ENCODE results near the gene GNB1.

GNB1 gene

DNA sequence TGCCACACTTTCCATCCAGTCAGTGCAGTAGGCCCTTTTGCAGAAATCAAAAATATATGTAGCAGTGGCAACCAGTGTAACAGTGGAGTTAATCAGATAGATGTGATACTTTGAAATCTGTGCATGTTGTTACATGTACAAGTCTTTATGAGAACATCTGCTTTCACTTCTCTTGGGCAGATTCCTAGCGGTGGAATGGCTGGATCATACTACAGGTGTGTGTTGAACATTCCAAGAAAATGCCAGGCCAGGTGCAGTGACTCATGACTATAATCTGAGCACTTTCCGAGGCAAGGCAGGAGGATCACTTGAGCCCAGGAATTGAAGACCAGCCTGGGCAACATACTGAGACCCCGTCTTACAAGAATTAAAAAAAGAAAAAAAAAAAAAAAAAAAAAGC is 55.3 kb downstream of the GNB1 start:
- FAIRE-seq = no peak
- no peak for DNase-seq (ENCODE audit: extremely low spot score, insufficient read length, low read depth)

DNA sequence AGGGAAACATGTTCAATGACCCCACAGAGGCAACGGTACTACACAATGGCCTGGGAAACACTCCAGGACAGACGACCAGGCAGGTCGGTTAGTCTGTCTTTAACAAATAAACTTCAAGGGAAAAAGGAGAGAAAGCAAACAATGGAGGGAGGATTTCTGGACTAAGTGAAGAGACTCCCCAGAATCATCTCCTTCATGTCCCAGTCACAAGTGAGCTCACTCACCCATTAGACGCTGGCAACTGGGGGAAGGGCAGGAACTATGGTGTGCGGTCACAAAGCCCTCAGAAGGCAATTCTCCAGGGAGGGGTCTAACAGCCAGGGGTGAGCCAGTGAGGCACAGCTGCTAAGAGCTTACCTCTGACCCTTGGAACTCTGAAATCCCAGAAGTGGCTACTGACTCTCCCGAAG is 57.0 kb downstream of the GNB1 start:
- peak; percentile 80 for FAIRE-seq
- DNase-seq (ENCODE audit: extremely low spot score, insufficient read length, low read depth) = peak; percentile 37

DNA sequence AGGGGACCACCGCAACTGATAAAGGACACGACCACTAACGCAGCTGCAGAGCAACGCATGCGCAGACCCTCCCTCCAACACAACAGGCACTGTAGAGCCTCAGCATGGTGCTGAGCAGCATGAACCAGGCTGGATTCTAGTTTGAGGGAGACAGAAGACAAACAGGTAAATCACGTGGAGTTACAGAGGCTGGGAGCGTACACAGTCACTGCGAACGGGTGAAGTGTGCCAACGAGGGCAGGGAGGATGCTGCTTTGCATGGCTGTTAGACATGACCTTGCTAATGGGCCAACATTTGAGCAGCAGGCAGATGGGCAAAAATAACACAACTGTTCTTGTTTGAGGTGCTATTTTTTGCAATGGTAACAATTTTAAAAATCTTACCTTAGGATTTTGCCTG is 57.4 kb downstream of the GNB1 start:
- DNase-seq (ENCODE audit: extremely low spot score, insufficient read length, low read depth) (no peak), FAIRE-seq (peak; percentile 53)

DNA sequence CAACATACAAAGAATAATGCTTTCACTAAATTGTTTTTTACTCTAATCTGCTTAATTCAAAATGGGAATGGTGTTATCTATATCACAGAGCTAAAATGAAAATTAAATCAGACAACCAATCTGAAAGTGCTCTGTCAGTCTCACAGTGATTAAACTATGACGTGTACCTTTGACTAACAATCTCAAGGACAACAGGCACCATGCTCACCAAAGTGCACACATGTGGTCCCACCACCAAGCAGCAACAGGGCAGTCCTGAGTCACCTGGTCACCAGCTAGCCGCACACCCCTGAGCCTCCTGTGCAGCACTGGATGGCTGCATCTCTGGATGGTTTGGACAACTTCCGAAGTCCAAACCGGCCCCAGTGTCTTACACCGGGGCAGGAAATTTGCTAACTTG is 58.1 kb downstream of the GNB1 start:
- DNase-seq (ENCODE audit: extremely low spot score, insufficient read length, low read depth) = no peak
- no peak for FAIRE-seq

DNA sequence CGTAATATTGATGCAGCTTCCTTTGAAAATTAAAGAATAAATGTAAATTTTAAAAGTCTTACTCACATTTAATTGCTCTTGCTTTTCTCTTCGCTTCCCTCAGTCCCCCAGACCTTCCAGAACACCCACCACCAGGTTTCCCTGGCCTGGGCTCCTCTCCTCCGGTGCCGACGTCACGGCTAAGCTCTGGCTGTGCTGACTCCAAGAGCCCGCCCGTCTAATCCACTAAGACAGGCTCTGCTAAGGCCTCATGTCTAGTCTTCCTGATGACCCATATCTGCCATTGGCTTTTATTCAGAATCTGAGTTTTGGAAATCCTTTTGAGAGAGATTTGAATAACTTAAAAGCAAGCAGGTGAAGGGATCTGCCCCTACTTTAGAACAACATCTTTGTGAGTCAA is 58.7 kb downstream of the GNB1 start:
- no peak for FAIRE-seq
- no peak for DNase-seq (ENCODE audit: extremely low spot score, insufficient read length, low read depth)

DNA sequence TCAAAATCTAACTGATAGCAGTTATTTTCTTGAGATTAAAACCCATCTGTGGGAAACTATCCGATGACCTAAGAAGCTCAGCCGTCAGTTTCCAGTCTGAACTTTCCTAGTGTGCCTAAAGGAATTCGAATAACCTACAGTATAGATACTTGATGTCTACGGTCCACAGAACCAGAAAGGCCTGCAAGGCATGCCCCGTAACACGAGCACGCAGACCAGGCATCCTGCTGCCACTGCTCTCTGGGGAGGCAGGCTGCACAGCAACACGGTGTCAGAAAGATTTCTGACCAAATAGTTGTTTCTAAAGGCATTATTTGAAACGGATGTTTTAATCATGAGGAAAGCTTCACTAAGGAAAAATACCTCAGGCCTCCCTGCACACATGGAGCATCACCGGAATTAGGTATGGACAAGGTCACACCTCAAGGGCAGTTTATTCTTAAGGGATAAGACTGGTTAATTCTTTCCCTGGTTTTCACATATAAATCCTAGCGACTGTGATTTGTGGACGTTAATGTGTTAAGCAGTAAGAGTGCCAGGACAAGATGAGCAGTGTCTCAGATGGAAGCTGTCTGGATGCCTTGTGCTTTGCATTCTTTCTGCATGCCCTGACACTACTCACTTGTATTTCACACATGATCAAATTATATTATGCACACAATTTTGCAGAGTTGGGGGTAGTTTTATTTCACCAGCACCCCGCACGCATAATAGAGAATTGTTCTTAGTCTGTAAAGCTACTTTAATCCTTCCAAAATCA is 63.6 kb downstream of the GNB1 start:
- DNase-seq (ENCODE audit: extremely low spot score, insufficient read length, low read depth) (no peak), FAIRE-seq (no peak)

DNA sequence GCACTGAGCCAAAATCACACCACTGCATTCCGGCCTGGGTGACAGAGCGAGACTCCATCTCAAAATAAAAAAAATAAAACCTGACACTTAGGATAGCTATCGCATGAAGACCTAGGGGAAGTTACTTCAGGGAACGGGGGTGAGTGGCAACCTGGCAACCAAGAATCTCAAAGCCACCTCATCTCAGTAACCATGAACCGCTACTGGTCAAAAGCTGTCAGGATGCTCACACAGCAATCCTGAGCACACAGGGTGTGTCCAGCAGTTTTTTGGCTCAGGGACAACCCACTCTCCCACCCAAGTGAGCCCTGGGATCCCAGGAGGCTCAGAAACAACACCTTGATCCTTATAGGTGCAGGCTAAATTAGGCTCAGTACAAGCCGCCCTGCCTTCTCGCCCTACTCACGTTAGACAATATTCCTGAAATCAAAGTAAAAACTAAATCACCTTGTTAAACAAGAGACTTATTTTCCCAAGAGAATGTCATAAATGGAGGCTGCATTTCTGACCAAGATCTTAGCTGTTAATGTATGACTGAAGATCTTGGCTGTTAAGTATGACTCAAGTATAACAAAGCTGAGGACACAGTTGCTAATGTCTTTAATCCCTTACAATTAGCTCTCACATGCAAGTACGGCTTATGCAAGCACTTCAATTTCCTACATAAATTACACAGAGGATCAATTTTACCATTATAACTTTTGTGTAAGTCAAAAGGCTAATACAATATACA is 64.4 kb downstream of the GNB1 start:
- no peak for DNase-seq (ENCODE audit: extremely low spot score, insufficient read length, low read depth)
- FAIRE-seq = no peak

DNA sequence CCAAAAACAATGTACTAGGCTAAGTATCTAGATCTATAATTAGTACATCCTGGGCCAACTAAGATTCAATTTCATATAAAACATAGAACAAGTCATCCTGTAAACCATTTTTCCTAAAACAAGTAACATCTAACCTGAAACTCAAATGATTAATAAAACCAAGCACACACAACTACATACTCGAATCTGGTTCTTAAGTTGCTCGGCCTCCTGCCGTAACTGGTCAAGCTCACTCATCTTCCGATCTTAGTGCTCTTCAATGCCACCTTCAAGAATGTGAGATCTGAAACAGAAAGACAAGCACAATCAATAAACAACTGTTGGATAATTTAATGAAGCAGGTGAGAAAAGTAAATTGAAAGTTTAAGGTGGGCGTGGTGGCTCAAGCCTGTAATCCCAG is 65.7 kb downstream of the GNB1 start:
- FAIRE-seq (peak; percentile 38), DNase-seq (ENCODE audit: extremely low spot score, insufficient read length, low read depth) (no peak)

DNA sequence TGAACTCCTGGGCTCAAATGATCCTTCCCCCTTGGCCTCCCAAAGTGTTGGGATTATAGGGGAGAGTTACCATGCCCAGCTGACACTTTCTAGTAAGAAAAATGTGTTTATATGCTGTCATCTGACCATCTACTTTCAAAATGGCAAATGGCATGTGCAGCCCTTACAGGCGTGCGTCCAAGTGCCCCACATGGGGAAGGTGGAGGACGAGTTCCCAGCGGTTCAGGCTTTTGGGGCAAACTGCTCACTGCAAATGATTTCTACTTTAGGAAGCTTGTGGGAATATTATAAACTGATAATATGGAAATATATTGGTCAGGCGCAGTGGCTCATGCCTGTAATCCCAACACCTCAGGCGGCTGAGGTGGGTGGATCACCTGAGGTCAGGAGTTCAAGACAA is 71.1 kb downstream of the GNB1 start:
- DNase-seq (ENCODE audit: extremely low spot score, insufficient read length, low read depth) (no peak), FAIRE-seq (no peak)

DNA sequence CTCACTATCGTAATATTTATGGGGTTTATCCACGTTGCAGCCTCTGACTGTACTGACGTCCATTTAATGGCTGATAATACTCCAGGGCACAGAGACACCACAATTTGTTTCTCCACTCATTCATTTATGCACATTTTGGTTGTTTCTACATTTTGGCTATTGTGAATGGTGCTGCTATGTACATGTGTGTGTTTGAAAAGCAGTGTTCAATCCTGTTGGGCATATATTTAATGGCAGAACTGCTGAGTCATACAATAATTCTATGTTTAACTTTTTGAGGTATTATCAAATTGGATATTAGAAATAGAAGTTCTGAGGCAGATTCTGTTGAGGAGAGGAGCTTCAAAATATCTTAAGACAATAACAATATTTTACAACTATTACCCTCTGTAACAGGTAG is 73.7 kb downstream of the GNB1 start:
- FAIRE-seq (no peak), DNase-seq (ENCODE audit: extremely low spot score, insufficient read length, low read depth) (no peak)

DNA sequence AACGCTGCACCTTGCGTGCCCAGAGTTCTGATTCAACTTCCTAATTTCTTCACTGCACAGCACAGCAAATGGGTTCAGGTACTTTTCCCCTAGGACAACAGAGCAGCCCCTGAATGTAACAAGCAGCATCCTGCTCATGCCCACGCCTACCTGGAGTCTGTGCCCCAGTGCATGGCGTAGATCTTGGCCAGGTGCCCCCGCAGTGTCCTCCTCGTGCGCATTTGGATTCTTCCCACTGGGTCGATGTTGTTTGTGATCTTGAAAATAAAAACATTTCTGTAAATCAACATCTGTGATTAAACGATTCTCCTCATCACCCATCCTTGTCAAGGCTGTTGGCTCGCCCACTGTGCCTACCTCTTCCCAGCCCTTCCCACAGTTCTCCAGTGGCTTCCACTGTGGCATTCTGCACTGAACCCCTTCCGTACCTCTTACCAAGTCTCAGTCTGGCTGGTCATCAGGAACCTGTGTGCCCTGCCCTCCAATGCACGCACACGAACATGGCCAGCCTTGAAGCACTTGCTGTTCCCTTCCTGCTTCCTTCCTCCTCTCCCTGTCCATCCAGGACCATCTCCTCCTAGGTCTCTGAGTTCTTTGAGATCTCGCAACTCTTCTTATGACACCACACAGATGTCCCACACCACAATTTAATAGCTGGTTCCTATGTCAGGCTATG is 75.1 kb downstream of the GNB1 start:
- FAIRE-seq (no peak), DNase-seq (ENCODE audit: extremely low spot score, insufficient read length, low read depth) (no peak)

DNA sequence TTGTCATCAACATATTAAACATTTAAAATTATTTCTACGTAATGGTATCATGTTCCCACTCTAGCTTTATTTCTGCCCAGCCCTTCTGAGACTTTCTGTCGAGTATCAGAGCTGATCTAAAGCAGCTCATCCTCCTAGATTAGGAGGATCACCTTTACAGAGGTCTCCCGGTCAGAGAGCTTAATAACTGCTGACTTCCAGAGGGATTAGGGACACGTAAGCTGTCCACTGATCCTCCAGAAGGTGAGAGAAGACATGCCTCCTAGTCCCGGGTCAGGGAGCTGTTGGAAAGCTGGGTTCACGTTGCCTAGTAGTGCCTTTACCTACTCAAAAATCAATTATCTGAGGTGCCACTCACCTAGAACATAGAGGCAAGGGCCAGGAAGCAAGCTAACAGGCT is 81.4 kb downstream of the GNB1 start:
- FAIRE-seq (no peak), DNase-seq (ENCODE audit: extremely low spot score, insufficient read length, low read depth) (no peak)

DNA sequence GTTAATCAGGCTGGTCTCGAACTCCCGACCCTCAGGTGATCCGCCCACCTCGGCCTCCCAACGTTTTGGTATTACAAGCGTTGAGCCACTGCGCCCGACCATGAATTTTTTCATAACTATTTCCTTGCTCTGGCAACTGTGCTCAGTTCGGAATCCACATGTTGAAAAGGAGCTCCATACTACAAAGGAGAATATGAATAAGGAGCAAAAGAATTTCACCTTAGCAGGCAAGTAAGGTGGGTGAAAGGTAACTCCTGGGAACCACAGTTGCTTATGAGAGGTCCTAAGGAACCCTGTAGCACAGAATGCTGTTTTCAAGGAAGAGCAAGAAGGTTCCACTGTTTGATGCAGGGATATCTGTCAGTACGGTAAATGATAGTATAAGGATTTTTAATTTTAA is 82.7 kb downstream of the GNB1 start:
- no peak for DNase-seq (ENCODE audit: extremely low spot score, insufficient read length, low read depth)
- no peak for FAIRE-seq

DNA sequence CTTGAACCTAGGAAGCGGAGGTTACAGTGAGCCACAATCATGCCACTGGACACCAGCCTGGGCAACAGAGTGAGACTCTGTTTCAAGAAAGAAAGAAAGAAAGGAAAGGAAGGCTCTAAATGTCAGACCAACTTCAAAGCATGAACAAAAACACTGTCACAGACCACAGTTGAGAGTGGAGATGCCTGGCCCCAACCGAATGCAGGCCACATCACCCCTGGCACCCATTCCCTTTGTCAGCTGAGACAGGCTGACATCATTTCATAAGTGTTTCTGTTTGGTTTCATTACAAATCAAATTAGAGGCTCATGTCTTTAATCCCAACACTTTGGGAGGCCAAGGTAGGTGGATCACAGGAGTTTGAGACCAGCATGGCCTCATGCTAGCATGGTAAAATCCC is 84.0 kb downstream of the GNB1 start:
- no peak for DNase-seq (ENCODE audit: extremely low spot score, insufficient read length, low read depth)
- FAIRE-seq = no peak

DNA sequence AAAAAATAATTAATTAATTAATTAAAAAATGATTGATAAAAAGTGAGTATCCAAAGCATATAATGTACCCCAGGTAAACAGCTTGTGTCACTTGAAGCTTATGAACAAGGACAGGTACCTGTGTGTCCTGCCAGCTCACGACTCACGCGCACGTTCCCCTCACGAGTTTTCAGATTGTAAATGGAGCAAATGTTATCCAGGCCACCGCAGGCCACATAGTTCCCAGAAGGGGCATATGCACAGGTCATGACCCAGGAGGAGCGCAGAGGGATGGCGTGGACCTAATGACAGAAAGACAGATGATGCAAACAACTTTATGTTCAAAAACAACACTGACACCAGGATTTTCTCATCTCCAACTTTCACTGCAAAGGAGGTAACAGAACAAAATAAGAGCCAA is 86.6 kb downstream of the GNB1 start:
- DNase-seq (ENCODE audit: extremely low spot score, insufficient read length, low read depth) (no peak), FAIRE-seq (no peak)

DNA sequence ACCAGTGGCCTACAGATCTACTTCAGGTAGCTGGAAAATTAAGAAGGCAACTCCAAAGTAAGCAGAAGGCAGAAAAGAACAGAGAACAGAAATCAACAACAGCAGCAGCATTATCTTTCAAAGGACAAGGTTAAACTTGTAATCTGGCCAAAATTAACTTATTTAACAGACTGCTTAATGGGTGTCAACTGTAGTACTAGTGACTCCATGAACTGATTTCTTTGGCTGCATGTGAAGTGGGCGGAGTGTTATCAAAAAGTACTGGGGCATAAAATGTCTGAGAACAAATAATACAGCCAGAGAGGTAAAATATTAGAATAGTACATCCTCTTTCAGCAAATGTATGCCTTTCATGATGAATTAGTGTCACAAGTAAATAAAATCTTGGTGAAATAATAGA is 88.0 kb downstream of the GNB1 start:
- FAIRE-seq (no peak), DNase-seq (ENCODE audit: extremely low spot score, insufficient read length, low read depth) (no peak)

DNA sequence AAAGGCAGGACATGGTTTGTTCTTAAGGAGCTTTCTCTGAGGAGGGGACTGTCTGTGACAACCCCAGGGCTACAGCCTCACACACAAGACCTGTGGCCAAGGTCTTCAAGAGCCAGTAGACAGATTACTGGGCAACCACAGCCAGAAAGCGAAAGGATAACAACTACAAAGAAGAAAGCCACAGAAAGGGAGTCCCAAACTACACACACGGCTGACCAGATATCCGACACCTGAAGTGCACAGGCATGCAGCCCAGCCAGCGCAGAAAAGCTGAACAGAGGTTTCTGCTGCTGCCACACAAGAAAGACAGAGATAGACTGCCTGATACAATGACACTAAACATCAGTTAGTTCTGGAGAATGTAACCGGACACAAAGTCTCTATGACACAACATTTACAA is 91.2 kb downstream of the GNB1 start:
- FAIRE-seq = peak; percentile 87
- peak; percentile 67 for DNase-seq (ENCODE audit: extremely low spot score, insufficient read length, low read depth)

DNA sequence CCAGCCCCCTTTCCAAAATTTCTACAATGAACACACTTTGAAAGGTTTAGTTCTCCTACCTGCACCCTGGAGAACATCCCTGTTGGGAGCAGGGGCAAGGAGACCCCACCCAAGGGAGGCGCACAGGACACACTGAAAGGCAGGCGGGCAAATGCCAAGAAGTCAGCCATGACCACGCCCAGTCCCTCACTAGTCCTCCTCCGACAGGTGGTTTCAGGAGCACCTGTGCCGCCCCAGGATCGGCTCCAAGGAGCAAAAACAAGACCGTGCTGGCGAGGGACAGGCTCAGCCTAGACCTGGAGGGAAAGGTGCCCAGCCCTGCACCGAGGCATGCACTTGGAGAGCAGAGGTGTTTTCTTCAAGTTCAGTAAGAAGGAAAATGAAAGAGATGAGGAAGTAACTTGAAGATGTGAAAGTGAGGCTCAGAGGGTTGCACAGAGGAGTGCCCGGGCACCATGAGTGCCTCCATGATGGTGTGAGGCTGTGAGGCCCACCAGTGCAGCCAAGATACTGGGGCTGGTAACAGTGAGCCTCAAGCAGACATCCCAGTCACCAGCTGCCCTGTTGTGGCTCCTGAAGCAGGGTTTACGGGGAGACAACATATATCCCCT is 93.1 kb downstream of the GNB1 start:
- no peak for DNase-seq (ENCODE audit: extremely low spot score, insufficient read length, low read depth)
- FAIRE-seq = peak; percentile 58

DNA sequence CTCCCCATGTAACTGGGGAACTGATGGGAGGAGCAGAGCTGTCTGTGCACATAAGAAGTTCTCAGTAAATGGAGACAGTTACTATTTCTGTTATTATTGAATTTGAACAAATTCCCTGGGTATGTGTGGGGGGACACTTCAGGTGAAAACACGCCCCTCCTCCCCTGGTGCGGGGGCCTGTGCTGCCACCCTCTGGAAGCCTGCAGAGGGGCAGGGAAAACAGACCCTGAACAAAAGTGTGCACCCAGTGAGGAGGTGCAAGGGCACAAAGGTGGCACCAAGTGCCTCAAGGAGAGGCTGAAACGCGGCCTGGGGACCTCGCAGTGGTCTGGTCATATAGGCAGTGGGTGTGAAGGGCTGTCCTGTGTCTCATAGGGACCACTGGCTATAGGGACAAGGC is 94.4 kb downstream of the GNB1 start:
- FAIRE-seq (no peak), DNase-seq (ENCODE audit: extremely low spot score, insufficient read length, low read depth) (no peak)

DNA sequence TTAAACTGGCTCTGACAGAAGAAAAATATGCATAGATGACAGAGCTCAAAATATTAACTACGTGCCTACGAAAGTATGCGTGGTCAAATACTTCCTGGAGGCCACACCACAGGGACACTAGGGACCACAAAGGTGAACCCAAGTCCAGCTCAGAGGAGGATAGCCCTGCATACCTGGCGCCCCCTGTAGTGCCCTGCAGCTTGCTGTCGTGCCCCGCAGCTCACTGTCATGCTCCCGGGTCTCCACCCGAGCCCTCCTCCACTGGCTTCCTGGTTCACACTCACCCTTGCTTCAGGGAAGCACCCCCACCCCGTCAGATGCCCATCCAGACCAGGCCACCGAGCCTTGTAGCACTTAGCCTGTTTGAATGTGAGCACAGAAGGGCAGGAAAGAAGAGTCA is 95.9 kb downstream of the GNB1 start:
- FAIRE-seq (no peak), DNase-seq (ENCODE audit: extremely low spot score, insufficient read length, low read depth) (no peak)

All from GM18507 (cell line).